ENCODE data around the gene ADI1.
"Not testable (repeated sequence)": the region's sequence is repeated elsewhere in the genome, so short reads cannot be mapped to it uniquely, and the experiment has no call there.

ADI1 gene

GRCh38 chr2:3461801-3462492, 57.4 kb downstream of the ADI1 start:
- DNase-seq: peak; percentile 47

GRCh38 chr2:3460831-3461800, 58.2 kb downstream of the ADI1 start:
- DNase-seq: peak; percentile 48

GRCh38 chr2:3460156-3460555, 59.2 kb downstream of the ADI1 start:
- DNase-seq: peak; percentile 37

- DNase-seq: peak; percentile 43
Observed at GRCh38 chr2:3459185-3460015, 59.9 kb downstream of the ADI1 start.

GRCh38 chr2:3458396-3459184, 60.7 kb downstream of the ADI1 start:
- no peak for DNase-seq

- peak; percentile 40 for DNase-seq
Observed at GRCh38 chr2:3457524-3458395, 61.6 kb downstream of the ADI1 start.

GRCh38 chr2:3456125-3456524, 63.2 kb downstream of the ADI1 start:
- DNase-seq: no peak

- peak; percentile 39 for DNase-seq
Observed at GRCh38 chr2:3454802-3455201, 64.5 kb downstream of the ADI1 start.

- DNase-seq: peak; percentile 29
Observed at GRCh38 chr2:3454005-3454404, 65.3 kb downstream of the ADI1 start.

GRCh38 chr2:3453190-3453999, 65.9 kb downstream of the ADI1 start:
- DNase-seq: peak; percentile 39

GRCh38 chr2:3451926-3452671, 67.2 kb downstream of the ADI1 start:
- peak; percentile 43 for DNase-seq

GRCh38 chr2:3451169-3451568, 68.2 kb downstream of the ADI1 start:
- DNase-seq: no peak

GRCh38 chr2:3450385-3451010, 68.8 kb downstream of the ADI1 start:
- DNase-seq: no peak

- no peak for DNase-seq
Observed at GRCh38 chr2:3449936-3450335, 69.4 kb downstream of the ADI1 start.

- no peak for DNase-seq
Observed at GRCh38 chr2:3449086-3449485, 70.2 kb downstream of the ADI1 start.

- not testable (repeated sequence) for DNase-seq
Observed at GRCh38 chr2:3448441-3448911, 70.9 kb downstream of the ADI1 start.

GRCh38 chr2:3447789-3448317, 71.5 kb downstream of the ADI1 start:
- DNase-seq: no peak
